ENCODE measurements around the gene HYAL4.

DNA sequence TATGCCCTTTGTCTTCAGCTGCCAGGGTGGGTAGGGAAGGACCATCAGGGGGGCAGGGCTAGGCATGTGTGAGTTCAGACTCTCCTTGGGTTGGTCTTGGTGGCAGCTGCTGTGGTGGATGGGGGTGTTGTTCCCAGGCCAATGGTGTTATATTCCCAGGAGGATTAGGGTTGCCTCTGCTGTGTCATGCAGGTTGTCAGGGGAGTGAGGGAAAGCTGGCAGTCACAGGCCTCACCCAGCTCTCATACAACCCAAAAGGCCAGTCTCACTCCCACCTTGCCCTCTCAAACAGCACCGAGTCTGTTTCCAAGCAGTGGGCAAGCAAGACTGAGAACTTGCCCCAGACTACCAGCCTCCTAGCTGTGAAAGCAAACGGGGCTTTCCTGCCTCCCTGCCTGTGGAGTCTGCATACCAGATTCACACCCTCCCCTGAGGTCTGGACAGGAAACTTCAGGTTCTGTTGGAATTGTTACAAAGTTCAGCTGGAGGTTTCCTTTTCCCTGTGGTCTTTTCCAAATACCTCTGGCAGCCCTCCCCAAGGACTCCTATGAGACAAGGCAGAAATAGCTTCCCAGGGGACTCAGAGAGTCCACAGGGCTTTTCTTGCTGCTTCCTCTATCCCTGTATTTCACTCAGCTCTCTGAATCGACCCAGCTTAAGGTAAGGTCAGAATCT, 1.4 kb downstream of the HYAL4 start:
- TF ChIP-seq, protein P1, sequence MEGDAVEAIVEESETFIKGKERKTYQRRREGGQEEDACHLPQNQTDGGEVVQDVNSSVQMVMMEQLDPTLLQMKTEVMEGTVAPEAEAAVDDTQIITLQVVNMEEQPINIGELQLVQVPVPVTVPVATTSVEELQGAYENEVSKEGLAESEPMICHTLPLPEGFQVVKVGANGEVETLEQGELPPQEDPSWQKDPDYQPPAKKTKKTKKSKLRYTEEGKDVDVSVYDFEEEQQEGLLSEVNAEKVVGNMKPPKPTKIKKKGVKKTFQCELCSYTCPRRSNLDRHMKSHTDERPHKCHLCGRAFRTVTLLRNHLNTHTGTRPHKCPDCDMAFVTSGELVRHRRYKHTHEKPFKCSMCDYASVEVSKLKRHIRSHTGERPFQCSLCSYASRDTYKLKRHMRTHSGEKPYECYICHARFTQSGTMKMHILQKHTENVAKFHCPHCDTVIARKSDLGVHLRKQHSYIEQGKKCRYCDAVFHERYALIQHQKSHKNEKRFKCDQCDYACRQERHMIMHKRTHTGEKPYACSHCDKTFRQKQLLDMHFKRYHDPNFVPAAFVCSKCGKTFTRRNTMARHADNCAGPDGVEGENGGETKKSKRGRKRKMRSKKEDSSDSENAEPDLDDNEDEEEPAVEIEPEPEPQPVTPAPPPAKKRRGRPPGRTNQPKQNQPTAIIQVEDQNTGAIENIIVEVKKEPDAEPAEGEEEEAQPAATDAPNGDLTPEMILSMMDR (IDR thresholded peaks at IDR 0.05; ENCODE audit: low read depth, low read length, poor library complexity, severe bottlenecking), result no peak
- TF ChIP-seq EZH2phosphoT487 (IDR thresholded peaks at IDR 0.05; ENCODE audit: borderline replicate concordance, low read length), result no peak

All from DOHH2 (cell line).